Lower lobe of right lung (tissue), 2 donors: ENCODE data around the gene GALNT13. TPM values are rescaled to one million over a fixed set of nuclear protein-coding genes. Genes with fewer than 3 reads are reported as not detected.
A peak's percentile ranks its signal among the peaks of the same experiment; 100 is the strongest.

Experiments used
- ATAC-seq, 2 donors: fragments of 200-7000 bp; cut with Tn5 transposase; one replicate each; pipeline ENCODE4 v1.9.1; 2020 to 2022; ENCODE audit warnings: mild to moderate bottlenecking in 2 of 2, moderate library complexity in 2 of 2
- DNase-seq: peaks from one replicate; pipeline ENCODE4 v3.0.0-alpha.2; 2020
- H3K27ac ChIP-seq: fragments of 200-600 bp; one replicate; pipeline ENCODE4 v1.8.0; 2022
- H3K27me3 ChIP-seq: fragments of 200-600 bp; one replicate; pipeline ENCODE4 v1.8.0; 2022; ENCODE audit warnings: low read depth
- H3K36me3 ChIP-seq: fragments of 200-600 bp; one replicate; pipeline ENCODE4 v1.8.0; 2022; ENCODE audit warnings: mild to moderate bottlenecking
- H3K4me1 ChIP-seq: fragments of 200-600 bp; one replicate; pipeline ENCODE4 v1.8.0; 2022
- H3K4me3 ChIP-seq: fragments of 200-600 bp; one replicate; pipeline ENCODE4 v1.8.0; 2022; ENCODE audit warnings: mild to moderate bottlenecking
- H3K9me3 ChIP-seq: fragments of 200-600 bp; one replicate; pipeline ENCODE4 v1.8.0; 2022
- intact Hi-C: fragments of 100-400 bp; cut with DNase I; formaldehyde crosslinking; loops from one replicate; pipeline ENCODE4 v1.11.0; 2022
- total RNA-seq: library from RNA; stranded (reverse); fragmentation: NEBNext Ultra II Directional; extraction: Animal tissue kit (Norgen Biotek cat#: 25700); gene quantifications from one replicate; pipeline ENCODE4 v1.2.1, GENCODE V29; 2021
- TF ChIP-seq, protein P1 (sequence below): fragments of 200-600 bp; IDR thresholded peaks from one replicate; pipeline ENCODE4 v1.8.0; 2022; ENCODE audit warnings: antibody characterized with exemption, mild to moderate bottlenecking
- donor health status: DM: no; HTN: yes; CAD: no; lungs with severe emphysema.

GALNT13 gene
- total RNA-seq, 1 donor from 2014 or later: 2.4 TPM

DNA sequence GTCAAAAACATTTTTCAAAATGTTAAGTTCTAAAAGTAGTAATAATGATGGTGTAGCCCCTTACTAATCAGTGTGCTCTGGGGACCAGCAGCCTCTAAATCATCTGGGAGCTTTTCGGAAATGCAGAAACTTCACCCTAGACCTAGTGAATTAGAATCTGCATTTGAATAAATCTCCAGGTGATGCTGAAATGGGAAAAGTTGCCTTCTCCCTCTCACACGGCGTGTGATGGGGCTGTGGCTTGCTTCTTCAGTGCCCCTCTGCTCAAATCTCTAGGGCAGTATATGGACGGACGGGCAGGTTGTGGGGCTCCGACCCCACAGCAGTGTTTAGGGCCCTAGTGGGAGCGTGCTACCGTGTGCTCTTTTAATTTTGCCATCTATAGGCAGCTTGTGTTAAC is 368.6 kb downstream of the GALNT13 start:
- Histone ChIP-seq H3K27ac (no peak overlapping the region), H3K27me3 (no peaks in the 10 kb centered on the region), H3K4me3 (no peak overlapping the region), H3K9me3 (no peaks in the 10 kb centered on the region), H3K36me3 (no peaks in the 10 kb centered on the region), H3K4me1 (no peaks in the 10 kb centered on the region)
- no peak for ATAC-seq
- intact Hi-C loops: no loop called here
- DNase-seq: no peak
- TF ChIP-seq, protein P1, sequence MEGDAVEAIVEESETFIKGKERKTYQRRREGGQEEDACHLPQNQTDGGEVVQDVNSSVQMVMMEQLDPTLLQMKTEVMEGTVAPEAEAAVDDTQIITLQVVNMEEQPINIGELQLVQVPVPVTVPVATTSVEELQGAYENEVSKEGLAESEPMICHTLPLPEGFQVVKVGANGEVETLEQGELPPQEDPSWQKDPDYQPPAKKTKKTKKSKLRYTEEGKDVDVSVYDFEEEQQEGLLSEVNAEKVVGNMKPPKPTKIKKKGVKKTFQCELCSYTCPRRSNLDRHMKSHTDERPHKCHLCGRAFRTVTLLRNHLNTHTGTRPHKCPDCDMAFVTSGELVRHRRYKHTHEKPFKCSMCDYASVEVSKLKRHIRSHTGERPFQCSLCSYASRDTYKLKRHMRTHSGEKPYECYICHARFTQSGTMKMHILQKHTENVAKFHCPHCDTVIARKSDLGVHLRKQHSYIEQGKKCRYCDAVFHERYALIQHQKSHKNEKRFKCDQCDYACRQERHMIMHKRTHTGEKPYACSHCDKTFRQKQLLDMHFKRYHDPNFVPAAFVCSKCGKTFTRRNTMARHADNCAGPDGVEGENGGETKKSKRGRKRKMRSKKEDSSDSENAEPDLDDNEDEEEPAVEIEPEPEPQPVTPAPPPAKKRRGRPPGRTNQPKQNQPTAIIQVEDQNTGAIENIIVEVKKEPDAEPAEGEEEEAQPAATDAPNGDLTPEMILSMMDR: no peak

DNA sequence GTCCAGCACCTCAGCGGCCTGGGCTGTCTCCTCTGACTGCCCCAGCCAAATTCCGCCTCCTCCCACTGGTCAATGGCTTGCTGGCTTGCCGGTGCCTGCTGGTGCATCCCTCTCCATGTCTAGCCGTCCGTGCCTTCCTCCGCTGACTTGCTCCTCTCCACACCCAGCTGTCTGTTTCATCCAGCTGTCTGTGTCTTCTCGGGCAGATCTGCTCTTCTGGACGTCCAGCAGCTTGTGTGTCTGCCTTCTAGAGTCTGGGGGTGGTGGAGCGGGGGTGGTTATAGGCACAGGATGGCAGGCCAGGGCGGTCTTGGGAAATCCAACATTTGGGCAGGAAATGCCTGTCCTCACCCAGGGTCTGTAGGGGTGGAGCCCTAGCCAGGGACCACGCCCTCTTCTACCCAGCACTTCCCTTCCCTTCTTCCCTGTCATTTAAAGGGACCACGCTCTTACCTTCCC is 369.2 kb downstream of the GALNT13 start:
- Histone ChIP-seq H3K4me3 (no peak overlapping the region), H3K36me3 (no peaks in the 10 kb centered on the region), H3K4me1 (no peaks in the 10 kb centered on the region), H3K27me3 (no peaks in the 10 kb centered on the region), H3K27ac (no peak overlapping the region), H3K9me3 (no peaks in the 10 kb centered on the region)
- DNase-seq (no peak), ATAC-seq (no peak)
- TF ChIP-seq, protein P1: no peak
- intact Hi-C loops: no loop called here

DNA sequence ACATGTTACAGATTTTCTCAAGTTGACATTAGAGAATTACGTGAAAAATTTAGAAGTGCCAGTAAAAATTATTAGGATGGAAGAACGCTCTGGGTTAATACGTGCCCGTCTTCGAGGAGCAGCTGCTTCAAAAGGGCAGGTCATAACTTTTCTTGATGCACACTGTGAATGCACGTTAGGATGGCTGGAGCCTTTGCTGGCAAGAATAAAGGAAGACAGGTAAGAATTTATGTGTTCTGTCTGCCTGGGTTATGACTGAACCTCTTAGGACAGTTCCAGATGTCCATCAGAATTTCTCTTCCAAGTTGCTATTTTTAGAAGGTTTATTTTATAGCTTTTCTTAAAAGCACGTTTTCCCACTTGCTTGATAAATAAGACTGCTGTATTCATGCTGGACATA is 371.0 kb downstream of the GALNT13 start:
- Histone ChIP-seq H3K9me3 (no peaks in the 10 kb centered on the region), H3K27ac (no peak overlapping the region), H3K4me3 (no peak overlapping the region), H3K27me3 (no peaks in the 10 kb centered on the region), H3K36me3 (no peaks in the 10 kb centered on the region), H3K4me1 (no peaks in the 10 kb centered on the region)
- intact Hi-C loops: no loop called here
- no peak for ATAC-seq
- TF ChIP-seq, protein P1: no peak
- DNase-seq: no peak

DNA sequence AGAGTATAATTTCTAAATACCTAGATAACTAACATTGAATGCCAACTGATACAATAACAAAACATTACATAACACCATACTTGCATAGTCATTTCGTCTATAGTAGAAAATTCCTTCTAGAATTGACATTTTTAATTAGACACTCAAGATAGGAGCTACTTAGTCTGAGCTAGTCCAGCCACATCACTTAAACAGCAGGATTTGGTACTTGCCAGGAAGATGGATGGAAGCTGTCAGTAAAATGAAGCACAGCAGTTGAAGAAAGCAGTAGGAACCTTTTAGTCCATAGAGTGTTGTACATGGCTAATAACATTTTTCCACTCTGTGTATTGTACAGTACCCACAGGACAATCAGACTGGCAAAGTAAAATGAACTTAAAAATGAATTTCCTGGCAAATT is 372.0 kb downstream of the GALNT13 start:
- Histone ChIP-seq H3K4me1 (no peaks in the 10 kb centered on the region), H3K27ac (no peak overlapping the region), H3K4me3 (no peak overlapping the region), H3K9me3 (no peaks in the 10 kb centered on the region), H3K27me3 (no peaks in the 10 kb centered on the region), H3K36me3 (no peaks in the 10 kb centered on the region)
- DNase-seq: no peak
- intact Hi-C loops: no loop called here
- TF ChIP-seq, protein P1: no peak
- ATAC-seq: peak in 1 of 2 donors; percentile 50

DNA sequence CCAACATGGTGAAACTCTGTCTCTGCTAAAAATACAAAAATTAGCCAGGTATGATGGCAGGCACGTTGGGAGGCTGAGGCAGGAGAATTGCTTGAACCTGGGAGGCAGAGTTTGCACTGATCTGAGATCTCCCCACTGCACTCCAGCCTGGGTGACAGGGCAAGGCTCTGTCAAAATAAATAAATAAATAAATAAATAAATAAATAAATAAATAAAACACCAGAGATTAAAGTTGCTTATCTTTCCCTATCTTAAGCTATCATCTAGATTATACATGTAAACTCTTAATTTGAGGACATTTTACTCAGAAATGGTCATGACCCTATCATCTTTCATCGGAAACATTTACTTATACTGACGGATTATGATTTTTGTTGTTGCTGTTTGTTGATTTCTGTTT is 373.2 kb downstream of the GALNT13 start:
- H3K27ac ChIP-seq: no peak overlapping the region
- TF ChIP-seq, protein P1: no peak

DNA sequence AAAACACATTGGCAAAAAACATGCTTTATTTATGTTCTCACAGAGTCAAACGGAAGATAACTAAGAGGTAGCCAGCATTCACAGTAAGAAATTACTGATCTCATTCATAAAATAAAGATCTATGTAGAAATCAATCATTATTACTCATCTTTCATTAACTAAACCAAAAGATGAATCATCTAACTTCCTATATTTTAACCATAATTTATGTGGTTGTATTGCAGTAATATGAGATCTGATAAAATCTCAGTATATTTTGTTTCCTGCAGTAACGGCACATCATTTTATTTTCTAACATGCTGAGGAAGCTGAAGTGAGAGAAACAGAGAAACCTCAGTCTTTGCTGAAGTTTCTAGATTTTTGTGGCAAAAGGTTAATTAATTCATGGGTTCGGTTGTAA is 375.8 kb downstream of the GALNT13 start:
- TF ChIP-seq, protein P1: no peak
- Histone ChIP-seq H3K4me3 (no peak overlapping the region), H3K27ac (no peak overlapping the region), H3K4me1 (no peaks in the 10 kb centered on the region), H3K36me3 (no peaks in the 10 kb centered on the region), H3K9me3 (no peaks in the 10 kb centered on the region), H3K27me3 (no peaks in the 10 kb centered on the region)
- no peak for ATAC-seq
- no peak for DNase-seq
- intact Hi-C loops: no loop called here

More for the DNA sequence above, 373.2 kb downstream of the GALNT13 start:
- Histone ChIP-seq H3K4me1 (no peaks in the 10 kb centered on the region), H3K4me3 (no peak overlapping the region), H3K27me3 (no peaks in the 10 kb centered on the region), H3K36me3 (no peaks in the 10 kb centered on the region), H3K9me3 (no peaks in the 10 kb centered on the region)
- ATAC-seq (no peak), DNase-seq (no peak)
- intact Hi-C loops: no loop called here
